HepG2 (cell line): Measurements from ENCODE around the gene HPDL. TPM values are rescaled to one million over a fixed set of nuclear protein-coding genes. Genes with fewer than 3 reads are reported as not detected.

Experiments
- ATAD3A ChIP-seq: sonication (generic); formaldehyde crosslinking; IDR thresholded peaks from 2 replicates; pipeline ENCODE4 v1.4.0; 2020; ENCODE audit warnings: missing genetic modification reagents
- FOXK1 ChIP-seq: sonication (generic); formaldehyde crosslinking; IDR thresholded peaks from 2 replicates; pipeline ENCODE4 v1.4.0; 2020; ENCODE audit warnings: low read depth, missing genetic modification reagents, borderline replicate concordance
- GTF3A ChIP-seq: sonication (generic); formaldehyde crosslinking; conservative IDR thresholded peaks from 2 replicates; pipeline ENCODE4 v1.4.0; 2020; ENCODE audit warnings: mild to moderate bottlenecking, missing genetic modification reagents
- KLF11 ChIP-seq: IDR thresholded peaks from 2 replicates; pipeline ENCODE4 v1.6.1; 2016; ENCODE audit warnings: missing compliant biosample characterization
- MED13 ChIP-seq: sonication (generic); formaldehyde crosslinking; IDR thresholded peaks from 2 replicates; pipeline ENCODE4 v1.5.0; 2020; ENCODE audit warnings: missing genetic modification reagents
- MIER2 ChIP-seq: IDR thresholded peaks from 2 replicates; pipeline ENCODE4 v1.6.1; 2016; ENCODE audit warnings: missing biosample characterization, missing genetic modification reagents
- NONO ChIP-seq, 2 experiments: fragments of 450-650 bp in 1 of 2; sonication (generic) in 1 of 2; formaldehyde crosslinking in 1 of 2; IDR thresholded peaks in 1 of 2; conservative IDR thresholded peaks in 1 of 2; 2 replicates each; pipeline versions ENCODE4 v1.6.1 to v1.8.0; 2017 to 2022; ENCODE audit warnings: mild to moderate bottlenecking in 1 of 2, missing genetic modification reagents in 1 of 2, moderate library complexity in 1 of 2
- PAX8 ChIP-seq: sonication (generic); formaldehyde crosslinking; IDR thresholded peaks from 2 replicates; pipeline ENCODE4 v1.8.0; 2022; ENCODE audit warnings: mild to moderate bottlenecking, missing genetic modification reagents, borderline replicate concordance
- RBM39 ChIP-seq: fragments of 200-400 bp; formaldehyde crosslinking; IDR thresholded peaks from one replicate; pipeline ENCODE4 v1.6.1; 2018; ENCODE audit warnings: antibody characterized with exemption, mild to moderate bottlenecking, low read depth, low read length; ENCODE audit not compliant: poor library complexity, severe bottlenecking
- TEAD3 ChIP-seq: optimal IDR thresholded peaks from 2 replicates; pipeline ENCODE3; 2016; ENCODE audit warnings: borderline replicate concordance
- ZNF234 ChIP-seq: sonication (generic); formaldehyde crosslinking; conservative IDR thresholded peaks from 2 replicates; pipeline ENCODE4 v1.5.1; 2020; ENCODE audit warnings: mild to moderate bottlenecking, missing genetic modification reagents
- ZNF292 ChIP-seq: sonication (generic); formaldehyde crosslinking; IDR thresholded peaks from 2 replicates; pipeline ENCODE4 v1.8.1; 2022; ENCODE audit warnings: mild to moderate bottlenecking, low read depth, missing genetic modification reagents, borderline replicate concordance
- ZNF33B ChIP-seq: sonication (generic); formaldehyde crosslinking; IDR thresholded peaks from 2 replicates; pipeline ENCODE4 v1.5.1; 2020; ENCODE audit warnings: mild to moderate bottlenecking, missing genetic modification reagents
- polyA plus RNA-seq, 8 experiments: library from polyadenylated mRNA; depleted of rRNA in 3 of 8; stranded (reverse) in 7 of 8; unstranded in 1 of 8; fragments of >200 nt; fragmentation: Illumina TruSeq in 4 of 8; extraction: Trizol in 4 of 8; gene quantifications; 2 replicates each; pipeline versions ENCODE4 v1.2.1 to v1.2.3, GENCODE V29; 2011 to 2016; ENCODE audit warnings: low read depth in 4 of 8, missing spikeins in 1 of 8, mixed read lengths in 1 of 8; ENCODE audit not compliant: insufficient read depth in 1 of 8
- total RNA-seq, 5 experiments: library from RNA; depleted of rRNA; stranded (reverse); fragments of >200 nt; fragmentation: Illumina TruSeq; extraction: Trizol; gene quantifications; 2 replicates each; pipeline ENCODE4 v1.2.3, GENCODE V29; 2016; ENCODE audit warnings: low read depth in 1 of 5
- TF ChIP-seq, protein P1 (sequence below): sonication (generic); formaldehyde crosslinking; IDR thresholded peaks from 2 replicates; pipeline ENCODE4 v1.8.0; 2022; ENCODE audit warnings: mild to moderate bottlenecking, missing genetic modification reagents, moderate library complexity
- TF ChIP-seq, protein P2 (sequence below): sonication (generic); formaldehyde crosslinking; IDR thresholded peaks from 2 replicates; pipeline ENCODE4 v1.4.0; 2020; ENCODE audit warnings: missing genetic modification reagents, mild to moderate bottlenecking, borderline replicate concordance
- TF ChIP-seq, protein P3 (sequence below): IDR thresholded peaks from 2 replicates; pipeline ENCODE4 v1.4.0; 2020; ENCODE audit warnings: mild to moderate bottlenecking, missing genetic modification reagents
- TF ChIP-seq, protein P4 (sequence below): sonication (generic); formaldehyde crosslinking; conservative IDR thresholded peaks from 2 replicates; pipeline ENCODE4 v1.4.0; 2020; ENCODE audit warnings: missing genetic modification reagents

HPDL gene
- total and polyA plus RNA-seq, 2 of the 13 experiments (the other 11 are each of a cell fraction or from before 2014, with no cell fraction given) = not detected

DNA sequence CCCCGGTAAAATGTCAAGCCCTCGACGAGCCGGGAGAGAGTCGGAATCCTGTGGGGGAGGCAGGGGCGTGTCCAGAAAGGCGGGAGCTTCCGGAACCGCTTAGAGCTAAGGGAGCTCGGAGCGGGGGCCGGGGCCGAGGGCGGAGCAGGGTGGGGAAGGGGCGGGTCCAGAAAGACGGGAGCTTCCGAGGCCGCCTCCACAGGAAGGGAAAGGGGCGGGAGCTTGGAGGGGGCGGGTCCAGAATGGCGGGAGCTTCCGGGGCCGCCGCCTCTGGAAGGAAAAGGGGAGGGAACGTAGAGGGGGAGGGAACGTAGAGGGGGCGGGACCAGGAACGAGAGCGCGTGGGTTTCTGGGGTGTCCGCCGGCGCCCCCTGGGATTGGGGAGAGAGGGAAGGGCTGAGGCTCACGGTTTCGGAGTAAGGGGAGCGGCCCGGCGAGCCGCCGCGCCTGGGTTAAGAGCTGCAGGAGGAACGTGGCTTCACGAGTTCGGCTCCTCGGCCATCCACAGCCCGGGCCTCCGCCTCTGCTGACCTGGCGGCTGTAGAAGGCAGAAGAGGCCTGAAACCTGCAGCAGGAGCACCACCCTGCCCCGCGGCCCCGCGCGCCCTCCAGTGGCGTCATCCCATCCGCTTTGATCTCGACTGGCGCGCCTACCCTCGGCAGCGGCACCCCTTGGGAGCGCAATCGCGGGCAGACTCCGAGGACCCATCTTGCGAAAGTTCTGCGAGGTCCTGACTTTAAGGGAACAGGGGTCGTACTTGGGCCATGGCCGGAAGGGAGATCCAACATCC is 23.0 kb upstream of the HPDL start (continued):
- TF ChIP-seq PAX8 (CRISPR knock-in tag) (peak; percentile 85; the same call in 1 of the 2 replicates), TEAD3 (CRISPR knock-in tag) (peak; percentile 71), ZNF33B (CRISPR knock-in tag) (peak; percentile 77; the same call in 1 of the 2 replicates), FOXK1 (CRISPR knock-in tag) (peak; percentile 69; the same call in 1 of the 2 replicates), ZNF292 (CRISPR knock-in tag) (peak; percentile 82), MIER2 (peak; percentile 66), ATAD3A (CRISPR knock-in tag) (no peak), GTF3A (no peak), RBM39 (peak; percentile 85), MED13 (CRISPR knock-in tag) (peak; percentile 57; the same call in 1 of the 2 replicates), ZNF234 (CRISPR knock-in tag) (no peak), NONO (IDR thresholded peaks at IDR 0.05) (no peak), NONO (CRISPR knock-in tag; conservative IDR thresholded peaks at IDR 0.05) (no peak; the same call in none of the 2 replicates), KLF11 (CRISPR knock-in tag) (peak; percentile 64; the same call in 1 of the 2 replicates)
- TF ChIP-seq, protein P1, sequence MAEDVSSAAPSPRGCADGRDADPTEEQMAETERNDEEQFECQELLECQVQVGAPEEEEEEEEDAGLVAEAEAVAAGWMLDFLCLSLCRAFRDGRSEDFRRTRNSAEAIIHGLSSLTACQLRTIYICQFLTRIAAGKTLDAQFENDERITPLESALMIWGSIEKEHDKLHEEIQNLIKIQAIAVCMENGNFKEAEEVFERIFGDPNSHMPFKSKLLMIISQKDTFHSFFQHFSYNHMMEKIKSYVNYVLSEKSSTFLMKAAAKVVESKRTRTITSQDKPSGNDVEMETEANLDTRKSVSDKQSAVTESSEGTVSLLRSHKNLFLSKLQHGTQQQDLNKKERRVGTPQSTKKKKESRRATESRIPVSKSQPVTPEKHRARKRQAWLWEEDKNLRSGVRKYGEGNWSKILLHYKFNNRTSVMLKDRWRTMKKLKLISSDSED (CRISPR knock-in tag) = no peak
- TF ChIP-seq, protein P2, sequence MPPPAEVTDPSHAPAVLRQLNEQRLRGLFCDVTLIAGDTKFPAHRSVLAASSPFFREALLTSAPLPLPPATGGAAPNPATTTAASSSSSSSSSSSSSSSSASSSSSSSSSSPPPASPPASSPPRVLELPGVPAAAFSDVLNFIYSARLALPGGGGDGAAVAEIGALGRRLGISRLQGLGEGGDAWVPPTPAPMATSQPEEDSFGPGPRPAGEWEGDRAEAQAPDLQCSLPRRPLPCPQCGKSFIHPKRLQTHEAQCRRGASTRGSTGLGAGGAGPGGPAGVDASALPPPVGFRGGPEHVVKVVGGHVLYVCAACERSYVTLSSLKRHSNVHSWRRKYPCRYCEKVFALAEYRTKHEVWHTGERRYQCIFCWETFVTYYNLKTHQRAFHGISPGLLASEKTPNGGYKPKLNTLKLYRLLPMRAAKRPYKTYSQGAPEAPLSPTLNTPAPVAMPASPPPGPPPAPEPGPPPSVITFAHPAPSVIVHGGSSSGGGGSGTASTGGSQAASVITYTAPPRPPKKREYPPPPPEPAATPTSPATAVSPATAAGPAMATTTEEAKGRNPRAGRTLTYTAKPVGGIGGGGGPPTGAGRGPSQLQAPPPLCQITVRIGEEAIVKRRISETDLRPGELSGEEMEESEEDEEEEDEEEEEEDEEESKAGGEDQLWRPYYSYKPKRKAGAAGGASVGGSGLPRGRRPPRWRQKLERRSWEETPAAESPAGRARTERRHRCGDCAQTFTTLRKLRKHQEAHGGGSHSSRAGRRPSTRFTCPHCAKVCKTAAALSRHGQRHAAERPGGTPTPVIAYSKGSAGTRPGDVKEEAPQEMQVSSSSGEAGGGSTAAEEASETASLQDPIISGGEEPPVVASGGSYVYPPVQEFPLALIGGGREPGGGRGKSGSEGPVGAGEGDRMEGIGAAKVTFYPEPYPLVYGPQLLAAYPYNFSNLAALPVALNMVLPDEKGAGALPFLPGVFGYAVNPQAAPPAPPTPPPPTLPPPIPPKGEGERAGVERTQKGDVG (CRISPR knock-in tag) = 0 out of 2 replicates have a peak, but pooled peaks have one; percentile 31
- TF ChIP-seq, protein P3, sequence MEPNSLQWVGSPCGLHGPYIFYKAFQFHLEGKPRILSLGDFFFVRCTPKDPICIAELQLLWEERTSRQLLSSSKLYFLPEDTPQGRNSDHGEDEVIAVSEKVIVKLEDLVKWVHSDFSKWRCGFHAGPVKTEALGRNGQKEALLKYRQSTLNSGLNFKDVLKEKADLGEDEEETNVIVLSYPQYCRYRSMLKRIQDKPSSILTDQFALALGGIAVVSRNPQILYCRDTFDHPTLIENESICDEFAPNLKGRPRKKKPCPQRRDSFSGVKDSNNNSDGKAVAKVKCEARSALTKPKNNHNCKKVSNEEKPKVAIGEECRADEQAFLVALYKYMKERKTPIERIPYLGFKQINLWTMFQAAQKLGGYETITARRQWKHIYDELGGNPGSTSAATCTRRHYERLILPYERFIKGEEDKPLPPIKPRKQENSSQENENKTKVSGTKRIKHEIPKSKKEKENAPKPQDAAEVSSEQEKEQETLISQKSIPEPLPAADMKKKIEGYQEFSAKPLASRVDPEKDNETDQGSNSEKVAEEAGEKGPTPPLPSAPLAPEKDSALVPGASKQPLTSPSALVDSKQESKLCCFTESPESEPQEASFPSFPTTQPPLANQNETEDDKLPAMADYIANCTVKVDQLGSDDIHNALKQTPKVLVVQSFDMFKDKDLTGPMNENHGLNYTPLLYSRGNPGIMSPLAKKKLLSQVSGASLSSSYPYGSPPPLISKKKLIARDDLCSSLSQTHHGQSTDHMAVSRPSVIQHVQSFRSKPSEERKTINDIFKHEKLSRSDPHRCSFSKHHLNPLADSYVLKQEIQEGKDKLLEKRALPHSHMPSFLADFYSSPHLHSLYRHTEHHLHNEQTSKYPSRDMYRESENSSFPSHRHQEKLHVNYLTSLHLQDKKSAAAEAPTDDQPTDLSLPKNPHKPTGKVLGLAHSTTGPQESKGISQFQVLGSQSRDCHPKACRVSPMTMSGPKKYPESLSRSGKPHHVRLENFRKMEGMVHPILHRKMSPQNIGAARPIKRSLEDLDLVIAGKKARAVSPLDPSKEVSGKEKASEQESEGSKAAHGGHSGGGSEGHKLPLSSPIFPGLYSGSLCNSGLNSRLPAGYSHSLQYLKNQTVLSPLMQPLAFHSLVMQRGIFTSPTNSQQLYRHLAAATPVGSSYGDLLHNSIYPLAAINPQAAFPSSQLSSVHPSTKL = peak; percentile 65
- TF ChIP-seq, protein P4, sequence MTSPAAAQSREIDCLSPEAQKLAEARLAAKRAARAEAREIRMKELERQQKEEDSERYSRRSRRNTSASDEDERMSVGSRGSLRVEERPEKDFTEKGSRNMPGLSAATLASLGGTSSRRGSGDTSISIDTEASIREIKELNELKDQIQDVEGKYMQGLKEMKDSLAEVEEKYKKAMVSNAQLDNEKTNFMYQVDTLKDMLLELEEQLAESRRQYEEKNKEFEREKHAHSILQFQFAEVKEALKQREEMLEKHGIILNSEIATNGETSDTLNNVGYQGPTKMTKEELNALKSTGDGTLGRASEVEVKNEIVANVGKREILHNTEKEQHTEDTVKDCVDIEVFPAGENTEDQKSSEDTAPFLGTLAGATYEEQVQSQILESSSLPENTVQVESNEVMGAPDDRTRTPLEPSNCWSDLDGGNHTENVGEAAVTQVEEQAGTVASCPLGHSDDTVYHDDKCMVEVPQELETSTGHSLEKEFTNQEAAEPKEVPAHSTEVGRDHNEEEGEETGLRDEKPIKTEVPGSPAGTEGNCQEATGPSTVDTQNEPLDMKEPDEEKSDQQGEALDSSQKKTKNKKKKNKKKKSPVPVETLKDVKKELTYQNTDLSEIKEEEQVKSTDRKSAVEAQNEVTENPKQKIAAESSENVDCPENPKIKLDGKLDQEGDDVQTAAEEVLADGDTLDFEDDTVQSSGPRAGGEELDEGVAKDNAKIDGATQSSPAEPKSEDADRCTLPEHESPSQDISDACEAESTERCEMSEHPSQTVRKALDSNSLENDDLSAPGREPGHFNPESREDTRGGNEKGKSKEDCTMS (CRISPR knock-in tag) = no peak
